Fibroblast of the aortic adventitia (primary cell): ENCODE results near the gene OLA1. TPM values are rescaled to one million over a fixed set of nuclear protein-coding genes. Genes with fewer than 3 reads are reported as not detected.
A peak's percentile ranks its signal among the peaks of the same experiment; 100 is the strongest.

ENCODE experiments used
- DNase-seq: peaks from one replicate; pipeline ENCODE4 v3.0.0-alpha.2; 2010; ENCODE audit warnings: low read depth
- H3K4me3 ChIP-seq: 2 replicates; pipeline ENCODE4 v1.5.1; 2011; ENCODE audit warnings: low read depth, mild to moderate bottlenecking, control low read depth, low read length, moderate library complexity
- CTCF ChIP-seq: IDR thresholded peaks from 2 replicates; pipeline ENCODE4 v1.5.1; 2011; ENCODE audit warnings: mild to moderate bottlenecking, low read length, control low read depth, inconsistent platforms; ENCODE audit not compliant: insufficient read depth
- total RNA-seq: library from RNA; depleted of rRNA; stranded (reverse); fragments of >200 nt; gene quantifications from 2 replicates; pipeline ENCODE4 v1.2.3, GENCODE V29; 2012; ENCODE audit warnings: low replicate concordance

OLA1 gene
- total RNA-seq, 1 donor: 89.7 TPM

- DNase-seq: peak; percentile 97
- H3K4me3 ChIP-seq: no peak overlapping the region
- TF ChIP-seq CTCF: peak; percentile 87
These were observed 208.5 kb downstream of the OLA1 start for GRCh38 chr2:174039551-174040416.

- DNase-seq: no peak
- TF ChIP-seq CTCF: no peak
- H3K4me3 ChIP-seq: no peak overlapping the region
These were observed 209.9 kb downstream of the OLA1 start for GRCh38 chr2:174038462-174038861.

- no peak for TF ChIP-seq CTCF
- H3K4me3 ChIP-seq: no peak overlapping the region
- no peak for DNase-seq
These were observed 211.5 kb downstream of the OLA1 start for GRCh38 chr2:174036825-174037224.

- DNase-seq: peak; percentile 52
- H3K4me3 ChIP-seq: no peak overlapping the region
- peak; percentile 27 for TF ChIP-seq CTCF
These were observed 212.2 kb downstream of the OLA1 start for GRCh38 chr2:174035981-174036742.

- no peak for TF ChIP-seq CTCF
- H3K4me3 ChIP-seq: no peak overlapping the region
- DNase-seq: no peak
These were observed 213.2 kb downstream of the OLA1 start for GRCh38 chr2:174035117-174035635.

GRCh38 chr2:174033163-174033550 lies 215.2 kb downstream of the OLA1 start:
- no peak for DNase-seq
- no peak for TF ChIP-seq CTCF
- H3K4me3 ChIP-seq: no peak overlapping the region
